Measurements from ENCODE around the gene TLE4.

- no peak for TF ChIP-seq CTCF (IDR thresholded peaks at IDR 0.05; ENCODE audit: low read depth, low read length, poor library complexity, severe bottlenecking)
- no peak for TF ChIP-seq EZH2phosphoT487 (IDR thresholded peaks at IDR 0.05; ENCODE audit: borderline replicate concordance, low read length)
Observed at GRCh38 chr9:79693750-79694149, 122.0 kb downstream of the TLE4 start.

Measured in DOHH2 (cell line).